ENCODE measurements around the gene PAF1.

PAF1 gene

GRCh38 chr19:39390751-39391437 lies at the start of gene PAF1, which contains the start of gene MED29:
Gene PAF1, minus strand, starts transcription at chr19:39391106. Its CDS starts 242 bp downstream, at chr19:39390864.
Gene MED29, plus strand, starts transcription at chr19:39391378. Its CDS starts 45 bp downstream, at chr19:39391423.
- DNase-seq: peak; percentile 100

- no peak for DNase-seq
These were observed 47.5 kb upstream of the PAF1 start for GRCh38 chr19:39438270-39438934.

GRCh38 chr19:39436350-39436716 lies 45.4 kb upstream of the PAF1 start:
- no peak for DNase-seq

DNA sequence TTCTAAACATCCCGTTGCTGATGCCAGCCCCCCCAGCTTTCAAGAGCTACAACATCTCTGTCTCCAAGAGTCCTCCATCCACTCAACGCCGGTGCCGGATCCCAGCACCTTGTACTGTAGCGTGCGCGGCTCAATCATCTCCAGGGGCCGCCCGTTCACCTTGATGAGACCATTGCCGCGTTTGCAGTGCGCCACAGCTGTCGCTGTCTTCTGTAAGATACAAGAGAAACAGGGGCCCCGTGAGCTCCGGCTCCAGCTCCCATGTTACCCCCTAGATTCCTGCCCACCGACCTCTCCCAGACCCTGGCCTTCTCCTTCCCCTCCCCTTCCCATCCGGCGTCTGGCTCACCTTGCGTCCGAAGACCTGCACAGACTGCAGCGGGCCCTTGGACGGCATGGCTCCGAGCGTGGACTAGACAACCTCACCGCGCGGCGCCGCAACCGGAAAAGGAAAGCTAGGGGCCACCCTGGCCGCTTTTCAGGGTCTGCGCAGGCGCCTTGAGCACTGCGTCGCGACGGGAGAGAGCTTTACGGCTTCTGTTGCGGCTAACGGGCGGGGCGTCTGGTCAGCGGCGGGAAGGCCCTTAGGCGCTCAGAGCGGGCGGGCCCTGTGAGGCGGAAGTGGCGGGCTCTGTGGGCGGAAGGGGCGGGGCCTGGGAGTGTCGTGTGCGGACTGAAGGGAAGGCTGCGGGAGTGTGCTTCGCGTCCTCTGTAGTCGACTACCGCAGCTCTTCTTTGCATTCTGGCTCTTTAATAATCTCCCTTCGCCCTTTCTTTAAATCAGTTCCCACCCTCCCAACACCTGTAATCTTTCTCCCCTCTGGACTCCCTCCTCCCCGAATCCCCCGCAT lies 44.8 kb upstream of the PAF1 start, which contains the start of gene RPS16:
RPS16 (minus strand) TSS at position 451 of the 851 bp plus-strand sequence; CDS start at position 397, 54 bp downstream.
- DNase-seq: peak; percentile 99

GRCh38 chr19:39434123-39435076 lies 43.5 kb upstream of the PAF1 start:
- no peak for DNase-seq

- DNase-seq: no peak
These were observed 42.7 kb upstream of the PAF1 start for GRCh38 chr19:39433480-39434079.

- no peak for DNase-seq
These were observed 41.7 kb upstream of the PAF1 start for GRCh38 chr19:39432677-39433025.

DNA sequence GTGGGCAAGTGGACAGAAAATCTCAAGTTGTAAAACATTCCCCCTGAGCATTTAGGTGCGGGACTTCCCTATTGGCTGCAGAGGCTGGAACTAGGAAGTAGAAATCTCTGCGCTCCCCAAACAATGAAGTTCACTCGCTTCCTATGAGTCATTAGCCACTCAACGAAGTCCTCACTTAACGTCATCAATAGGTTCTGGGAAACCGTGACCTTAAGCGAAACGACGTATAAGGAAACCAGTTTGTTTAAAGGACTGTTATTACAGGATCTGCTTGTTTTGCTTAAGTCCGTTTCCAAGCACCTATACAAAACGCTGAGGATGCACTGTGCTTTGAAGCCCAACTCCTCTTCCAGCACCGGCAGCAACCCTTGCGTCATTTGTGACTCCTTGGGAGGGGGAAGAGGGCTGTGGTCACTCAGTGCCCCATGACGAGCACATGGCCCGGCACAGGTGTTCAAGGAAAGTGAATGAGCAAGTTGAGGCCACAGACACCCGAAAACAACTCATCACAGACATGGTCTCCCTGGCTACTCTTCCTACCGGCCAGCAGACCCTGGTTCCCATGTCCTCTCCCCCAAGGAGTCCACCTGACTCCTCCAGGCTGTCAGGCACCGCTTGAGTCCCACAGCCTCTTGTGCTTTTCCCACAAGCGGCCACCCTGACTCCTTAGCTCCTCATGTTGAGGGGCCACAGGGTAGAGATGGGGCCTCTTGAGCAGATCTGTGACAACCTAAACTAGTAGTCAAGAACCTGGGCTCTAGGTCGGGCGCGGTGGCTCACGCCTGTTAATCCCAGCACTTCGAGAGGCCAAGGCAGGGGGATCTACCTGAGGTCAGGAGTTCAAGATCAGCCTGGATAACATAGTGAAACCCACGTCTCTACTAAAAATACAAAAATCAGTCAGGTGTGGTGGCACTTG lies 40.0 kb upstream of the PAF1 start:
- DNase-seq: peak; percentile 89

DNA sequence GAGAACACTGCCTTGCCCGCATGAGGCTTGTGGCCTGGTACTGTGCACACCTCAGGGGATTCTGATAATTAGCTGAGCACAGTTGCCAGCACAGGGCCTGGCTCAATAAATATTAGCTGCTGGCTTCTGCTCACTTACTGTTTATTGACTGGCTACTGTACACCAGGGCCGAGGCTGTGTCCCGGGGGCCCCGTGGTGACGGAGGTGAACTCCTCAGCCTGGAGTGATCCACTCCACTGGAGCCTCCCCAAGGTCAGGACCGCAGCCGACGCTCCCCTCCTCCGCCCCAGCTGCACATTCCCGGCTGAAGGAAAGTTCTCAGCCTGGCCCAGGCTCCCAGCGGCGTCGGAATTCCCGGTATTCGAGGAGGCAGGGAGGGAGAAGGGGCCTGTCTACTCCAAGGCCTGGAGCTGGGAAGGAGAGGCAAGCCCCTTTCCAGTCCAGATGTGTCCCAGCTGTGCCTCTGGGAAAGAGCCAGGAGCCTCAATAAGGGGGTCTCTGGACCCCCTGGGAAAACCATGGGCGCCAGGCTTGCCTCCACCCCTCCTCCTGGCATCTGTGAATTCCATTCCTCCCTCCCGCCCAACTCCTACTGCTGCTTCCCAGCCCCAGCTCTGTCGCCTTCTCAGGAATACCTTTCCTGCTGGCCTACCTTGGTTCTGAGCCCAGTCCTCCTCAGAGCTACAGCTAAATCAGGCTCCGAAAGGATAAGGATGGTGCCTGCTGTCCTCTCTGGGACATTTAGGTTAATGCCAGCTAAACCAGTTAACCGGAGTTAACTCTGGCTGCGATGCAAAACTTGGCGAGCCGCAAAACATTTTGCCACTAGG lies 37.6 kb upstream of the PAF1 start:
- DNase-seq: no peak

DNA sequence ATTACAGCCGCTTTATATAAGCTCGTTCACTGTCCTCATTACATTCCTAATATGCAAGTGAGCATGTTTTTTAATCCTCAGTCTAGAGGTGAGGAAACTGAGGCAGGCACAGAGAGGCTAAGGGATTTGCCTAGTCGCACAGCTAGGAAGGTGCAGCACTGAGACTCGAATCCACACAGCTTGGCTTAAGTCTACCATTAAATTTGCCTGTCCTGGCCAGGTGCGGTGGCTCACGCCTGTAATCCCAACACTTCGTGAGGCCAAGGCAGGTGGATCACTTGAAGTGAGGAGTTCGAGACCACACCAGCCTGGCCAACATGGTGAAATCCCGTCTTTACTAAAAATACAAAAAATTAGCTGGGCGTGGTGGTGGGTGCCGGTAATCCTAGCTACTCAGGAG lies 36.8 kb upstream of the PAF1 start:
- no peak for DNase-seq

GRCh38 chr19:39426170-39426569 lies 35.3 kb upstream of the PAF1 start:
- DNase-seq: no peak

DNA sequence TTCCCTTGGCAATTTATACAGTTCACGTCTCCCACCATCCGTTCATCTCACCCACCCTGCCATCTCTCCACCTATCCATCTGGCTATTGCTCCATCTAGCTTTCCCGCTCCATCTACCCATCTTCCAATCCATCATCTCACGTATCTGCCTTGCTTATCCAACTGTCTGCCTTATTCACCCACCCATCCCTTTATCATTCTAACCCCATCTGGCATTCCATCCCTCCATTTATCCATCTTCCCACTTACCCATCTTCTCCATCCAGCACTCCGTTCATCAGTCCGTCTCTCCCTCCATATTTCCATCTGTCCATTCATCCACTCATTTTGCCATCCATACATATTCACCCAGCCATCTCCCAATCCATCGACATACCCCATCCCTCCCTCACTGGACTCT lies 34.8 kb upstream of the PAF1 start:
- no peak for DNase-seq

DNA sequence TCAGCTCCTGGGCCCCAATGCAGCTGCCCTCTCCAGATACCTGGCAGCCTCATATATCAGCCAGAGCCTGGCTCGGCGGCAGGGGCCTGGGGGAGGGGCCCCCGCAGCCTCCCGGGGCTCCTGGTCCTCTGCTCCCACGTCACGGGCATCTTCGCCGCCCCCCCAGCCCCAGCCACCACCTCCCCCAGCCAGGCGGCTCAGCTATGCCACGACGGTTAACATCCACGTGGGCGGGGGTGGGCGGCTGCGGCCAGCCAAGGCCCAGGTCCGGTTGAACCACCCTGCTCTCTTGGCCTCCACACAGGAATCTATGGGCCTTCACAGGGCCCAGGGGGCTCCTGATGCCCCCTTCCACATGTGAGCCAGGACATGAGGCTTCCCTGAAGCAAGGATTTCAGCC lies 34.0 kb upstream of the PAF1 start:
- DNase-seq: no peak

GRCh38 chr19:39423258-39424086 lies 32.6 kb upstream of the PAF1 start:
- no peak for DNase-seq

- no peak for DNase-seq
These were observed 31.1 kb upstream of the PAF1 start for GRCh38 chr19:39422020-39422419.

DNA sequence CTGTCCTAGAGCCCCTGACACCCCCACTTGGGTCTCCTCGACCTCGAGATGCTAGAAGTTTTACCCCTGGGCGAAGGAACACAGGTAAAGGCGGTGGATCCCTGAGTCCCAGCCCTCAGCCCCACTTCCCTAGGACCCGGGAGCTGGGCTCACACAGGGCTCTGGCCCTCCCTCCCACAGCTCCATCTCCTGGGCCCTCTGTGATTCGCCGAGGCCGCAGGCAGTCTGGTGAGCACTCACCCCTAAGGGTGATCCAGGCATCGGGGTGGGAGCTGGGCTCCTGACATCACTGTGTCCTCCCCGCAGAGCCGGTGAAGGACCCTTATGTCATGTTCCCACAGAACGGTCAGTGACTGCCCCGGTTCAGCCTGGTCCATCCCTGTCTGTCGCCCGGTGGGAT lies 29.9 kb upstream of the PAF1 start:
- no peak for DNase-seq

DNA sequence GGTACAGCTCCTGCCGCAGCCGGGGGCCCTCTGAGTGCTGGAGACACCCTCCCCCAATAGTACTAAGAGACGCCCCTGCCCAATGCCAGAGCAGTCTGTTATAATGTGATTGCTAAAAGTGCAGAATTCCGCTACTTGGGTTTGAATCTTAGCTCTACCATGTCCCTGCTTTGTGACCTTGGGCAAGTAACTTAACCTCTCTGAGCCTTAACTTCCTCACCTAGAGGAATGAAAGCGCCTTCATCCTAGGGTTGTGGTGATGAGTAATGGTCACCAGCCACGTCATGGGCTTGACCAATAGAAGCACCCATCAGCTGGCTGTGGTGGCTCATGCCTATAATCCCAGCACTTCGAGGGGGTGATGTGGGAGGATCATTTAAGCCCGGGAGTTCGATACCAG lies 28.1 kb upstream of the PAF1 start:
- DNase-seq: no peak

- DNase-seq: no peak
These were observed 26.7 kb upstream of the PAF1 start for GRCh38 chr19:39417463-39418181.
